Measurements from ENCODE around the gene UCKL1.
"Not testable (repeated sequence)": the region's sequence is repeated elsewhere in the genome, so short reads cannot be mapped to it uniquely, and the experiment has no call there.

The UCKL1 gene

GRCh38 chr20:63973636-63974401, 17.6 kb upstream of the UCKL1 start:
- in situ Hi-C loops (cut with HindIII; ENCODE audit: low pct_ligation_motif_present, low pct_unique_long_range_greater_than_20kb, low sequenced_read_pairs) = no loop called here
- DNase-seq = peak; percentile 81

GRCh38 chr20:63973160-63973479, 16.9 kb upstream of the UCKL1 start:
- in situ Hi-C loops (cut with HindIII; ENCODE audit: low pct_ligation_motif_present, low pct_unique_long_range_greater_than_20kb, low sequenced_read_pairs) = no loop called here
- no peak for DNase-seq

- DNase-seq = no peak
- in situ Hi-C loops (cut with HindIII; ENCODE audit: low pct_ligation_motif_present, low pct_unique_long_range_greater_than_20kb, low sequenced_read_pairs) = no loop called here
Measured at GRCh38 chr20:63972312-63973159, 16.3 kb upstream of the UCKL1 start.

GRCh38 chr20:63971960-63972311, 15.7 kb upstream of the UCKL1 start:
- in situ Hi-C loops (cut with HindIII; ENCODE audit: low pct_ligation_motif_present, low pct_unique_long_range_greater_than_20kb, low sequenced_read_pairs); DNase-seq: not testable (repeated sequence)

- in situ Hi-C loops (cut with HindIII; ENCODE audit: low pct_ligation_motif_present, low pct_unique_long_range_greater_than_20kb, low sequenced_read_pairs) = no loop called here
- no peak for DNase-seq
Measured at GRCh38 chr20:63970714-63971431, 14.7 kb upstream of the UCKL1 start.

- in situ Hi-C loops (cut with HindIII; ENCODE audit: low pct_ligation_motif_present, low pct_unique_long_range_greater_than_20kb, low sequenced_read_pairs) = no loop called here
- DNase-seq = peak; percentile 67
Measured at GRCh38 chr20:63969838-63970713, 13.9 kb upstream of the UCKL1 start, which contains the start of gene ZNF512B. Gene ZNF512B (minus strand): TSS chr20:63969930. CDS start chr20:63967950, 1,980 bp downstream.

- in situ Hi-C loops (cut with HindIII; ENCODE audit: low pct_ligation_motif_present, low pct_unique_long_range_greater_than_20kb, low sequenced_read_pairs) = no loop called here
- DNase-seq = no peak
Measured at GRCh38 chr20:63968928-63969760, 12.9 kb upstream of the UCKL1 start.

- in situ Hi-C loops (cut with HindIII; ENCODE audit: low pct_ligation_motif_present, low pct_unique_long_range_greater_than_20kb, low sequenced_read_pairs) = no loop called here
- DNase-seq = no peak
Measured at GRCh38 chr20:63968136-63968927, 12.1 kb upstream of the UCKL1 start.

- in situ Hi-C loops (cut with HindIII; ENCODE audit: low pct_ligation_motif_present, low pct_unique_long_range_greater_than_20kb, low sequenced_read_pairs) = no loop called here
Measured at GRCh38 chr20:63967330-63968135, 11.3 kb upstream of the UCKL1 start.

GRCh38 chr20:63966944-63967322, 10.7 kb upstream of the UCKL1 start:
- in situ Hi-C loops (cut with HindIII; ENCODE audit: low pct_ligation_motif_present, low pct_unique_long_range_greater_than_20kb, low sequenced_read_pairs) = no loop called here
- DNase-seq = no peak

More at GRCh38 chr20:63967330-63968135, 11.3 kb upstream of the UCKL1 start:
- DNase-seq = no peak

- in situ Hi-C loops (cut with HindIII; ENCODE audit: low pct_ligation_motif_present, low pct_unique_long_range_greater_than_20kb, low sequenced_read_pairs) = no loop called here
- no peak for DNase-seq
Measured at GRCh38 chr20:63966172-63966943, 10.1 kb upstream of the UCKL1 start.

- in situ Hi-C loops (cut with HindIII; ENCODE audit: low pct_ligation_motif_present, low pct_unique_long_range_greater_than_20kb, low sequenced_read_pairs) = no loop called here
- no peak for DNase-seq
Measured at GRCh38 chr20:63964412-63964811, 8.2 kb upstream of the UCKL1 start.

GRCh38 chr20:63963784-63964301, 7.6 kb upstream of the UCKL1 start:
- in situ Hi-C loops (cut with HindIII; ENCODE audit: low pct_ligation_motif_present, low pct_unique_long_range_greater_than_20kb, low sequenced_read_pairs) = no loop called here
- DNase-seq = no peak

- in situ Hi-C loops (cut with HindIII; ENCODE audit: low pct_ligation_motif_present, low pct_unique_long_range_greater_than_20kb, low sequenced_read_pairs) = no loop called here
Measured at GRCh38 chr20:63963348-63963741, 7.1 kb upstream of the UCKL1 start.

More at GRCh38 chr20:63963348-63963741, 7.1 kb upstream of the UCKL1 start:
- no peak for DNase-seq
